Keratinocyte (primary cell): ENCODE results near the gene THSD7B. TPM values are rescaled to one million over a fixed set of nuclear protein-coding genes. Genes with fewer than 3 reads are reported as not detected.

ENCODE experiments used
- DNase-seq: peaks from one replicate; pipeline ENCODE4 v3.0.0-alpha.2; 2011; ENCODE audit warnings: low read depth, missing footprints, low spot score
- FAIRE-seq: peaks from 2 replicates; lab custom pipeline; 2011; peaks lifted over from hg19 to GRCh38; lab: Jason Lieb, UNC
- H2AFZ ChIP-seq: 2 replicates; pipeline ENCODE4 v1.6.0; 2012; ENCODE audit warnings: low read length, control low read depth, inconsistent platforms; ENCODE audit not compliant: control insufficient read depth
- H3K27ac ChIP-seq: 2 replicates; pipeline ENCODE4 v1.5.1; 2011; ENCODE audit warnings: low read length; ENCODE audit not compliant: control insufficient read depth, insufficient read depth
- H3K27me3 ChIP-seq: 3 replicates; pipeline ENCODE4 v1.6.0; 2011; ENCODE audit warnings: low read length; ENCODE audit not compliant: control insufficient read depth, insufficient read depth; ENCODE audit errors: extremely low read depth
- H3K36me3 ChIP-seq, 2 experiments: 2 replicates in 1 of 2; 3 replicates in 1 of 2; pipeline ENCODE4 v1.5.1; 2011; ENCODE audit warnings: low read length in 2 of 2, mild to moderate bottlenecking in 1 of 2; ENCODE audit not compliant: control insufficient read depth in 2 of 2, insufficient read depth in 2 of 2; ENCODE audit errors: extremely low read depth in 1 of 2
- H3K4me1 ChIP-seq: 3 replicates; pipeline ENCODE4 v1.5.1; 2011; ENCODE audit warnings: low read length; ENCODE audit not compliant: control insufficient read depth, insufficient read depth; ENCODE audit errors: extremely low read depth
- H3K4me2 ChIP-seq: 3 replicates; pipeline ENCODE4 v1.6.0; 2011; ENCODE audit warnings: low read depth, low read length; ENCODE audit not compliant: control insufficient read depth, insufficient read depth; ENCODE audit errors: extremely low read depth
- H3K4me3 ChIP-seq, 3 experiments: fragments of 200-600 bp in 1 of 3; sonication (generic) in 1 of 3; 2 replicates in 2 of 3; 3 replicates in 1 of 3; pipeline ENCODE4 v1.5.1; 2011 to 2016; ENCODE audit warnings: low read length in 3 of 3, mild to moderate bottlenecking in 3 of 3, control low read depth in 2 of 3, inconsistent platforms in 1 of 3, low read depth in 1 of 3, mixed read lengths in 1 of 3, mixed run types in 1 of 3, moderate library complexity in 1 of 3; ENCODE audit not compliant: control insufficient read depth in 2 of 3, insufficient read depth in 2 of 3; ENCODE audit errors: extremely low read depth in 1 of 3
- H3K79me2 ChIP-seq: 2 replicates; pipeline ENCODE4 v1.6.0; 2012; ENCODE audit warnings: low read length; ENCODE audit not compliant: control insufficient read depth, insufficient read depth
- H3K9ac ChIP-seq: 3 replicates; pipeline ENCODE4 v1.6.0; 2011; ENCODE audit warnings: low read length; ENCODE audit not compliant: control insufficient read depth, insufficient read depth; ENCODE audit errors: extremely low read depth
- H3K9me1 ChIP-seq: 3 replicates; pipeline ENCODE4 v1.6.0; 2011; ENCODE audit warnings: low read length; ENCODE audit not compliant: control insufficient read depth, insufficient read depth; ENCODE audit errors: extremely low read depth
- H3K9me3 ChIP-seq: 2 replicates; pipeline ENCODE4 v1.5.1; 2012; ENCODE audit warnings: low read depth, low read length; ENCODE audit not compliant: control insufficient read depth
- H4K20me1 ChIP-seq: 3 replicates; pipeline ENCODE4 v1.6.0; 2011; ENCODE audit warnings: low read length; ENCODE audit not compliant: control insufficient read depth, insufficient read depth; ENCODE audit errors: extremely low read depth
- EZH2 ChIP-seq: IDR thresholded peaks from one replicate; pipeline ENCODE4 v1.6.1; 2012; ENCODE audit warnings: inconsistent platforms, mild to moderate bottlenecking, low read length, moderate library complexity
- dilution Hi-C: fragments of 300-500 bp; cut with MboI; formaldehyde crosslinking; loops from one replicate; pipeline ENCODE4 v1.7.0; 2020; ENCODE audit warnings: low sequenced_read_pairs; ENCODE audit not compliant: extremely low pct_ligation_motif_present
- polyA plus RNA-seq, 5 experiments: library from polyadenylated mRNA; depleted of rRNA in 3 of 5; stranded (reverse) in 3 of 5; stranded (forward) in 1 of 5; unstranded in 1 of 5; fragments of >200 nt; gene quantifications; 1 replicate in 1 of 5; 2 replicates in 3 of 5; 3 replicates in 1 of 5; pipeline versions ENCODE4 v1.2.1 to v1.2.3, GENCODE V29; 2011 to 2012; ENCODE audit warnings: missing spikeins in 2 of 5, low read depth in 1 of 5, low replicate concordance in 1 of 5
- TF ChIP-seq, protein P1 (sequence below), 3 experiments: IDR thresholded peaks in 1 of 3; conservative IDR thresholded peaks in 1 of 3; optimal IDR thresholded peaks in 1 of 3; 2 replicates in 2 of 3; 3 replicates in 1 of 3; pipeline versions ENCODE3 to v1.5.1; 2011; ENCODE audit warnings: low read length in 3 of 3, mild to moderate bottlenecking in 3 of 3, moderate library complexity in 2 of 3, control low read depth in 1 of 3, inconsistent platforms in 1 of 3; ENCODE audit not compliant: insufficient read depth in 2 of 3; ENCODE audit errors: extremely low read depth in 1 of 3

Gene THSD7B
- polyA plus RNA-seq, 1 donor (not counting 4 experiments of a cell fraction or from before 2014, with no cell fraction given), result 0.04 TPM

DNA sequence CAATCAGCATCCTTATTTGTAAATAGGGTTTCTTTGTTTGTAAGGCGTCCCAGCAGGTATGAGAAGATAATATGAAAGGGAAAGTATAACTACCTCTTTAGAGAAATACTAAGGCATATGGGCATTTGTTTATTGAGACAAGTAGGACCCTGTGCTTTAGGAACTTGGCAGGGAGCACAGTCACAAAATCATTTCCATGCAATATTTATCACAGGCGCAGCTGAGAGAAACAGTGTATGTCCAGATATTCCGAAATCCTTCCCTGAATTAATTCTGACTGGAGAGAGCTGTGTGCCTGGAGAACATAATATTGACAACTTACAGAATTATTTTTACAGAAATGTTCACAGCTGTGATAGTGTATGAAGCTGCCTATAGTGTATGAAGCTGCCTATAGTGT lies 416.7 kb downstream of the THSD7B start:
- TF ChIP-seq, protein P1, sequence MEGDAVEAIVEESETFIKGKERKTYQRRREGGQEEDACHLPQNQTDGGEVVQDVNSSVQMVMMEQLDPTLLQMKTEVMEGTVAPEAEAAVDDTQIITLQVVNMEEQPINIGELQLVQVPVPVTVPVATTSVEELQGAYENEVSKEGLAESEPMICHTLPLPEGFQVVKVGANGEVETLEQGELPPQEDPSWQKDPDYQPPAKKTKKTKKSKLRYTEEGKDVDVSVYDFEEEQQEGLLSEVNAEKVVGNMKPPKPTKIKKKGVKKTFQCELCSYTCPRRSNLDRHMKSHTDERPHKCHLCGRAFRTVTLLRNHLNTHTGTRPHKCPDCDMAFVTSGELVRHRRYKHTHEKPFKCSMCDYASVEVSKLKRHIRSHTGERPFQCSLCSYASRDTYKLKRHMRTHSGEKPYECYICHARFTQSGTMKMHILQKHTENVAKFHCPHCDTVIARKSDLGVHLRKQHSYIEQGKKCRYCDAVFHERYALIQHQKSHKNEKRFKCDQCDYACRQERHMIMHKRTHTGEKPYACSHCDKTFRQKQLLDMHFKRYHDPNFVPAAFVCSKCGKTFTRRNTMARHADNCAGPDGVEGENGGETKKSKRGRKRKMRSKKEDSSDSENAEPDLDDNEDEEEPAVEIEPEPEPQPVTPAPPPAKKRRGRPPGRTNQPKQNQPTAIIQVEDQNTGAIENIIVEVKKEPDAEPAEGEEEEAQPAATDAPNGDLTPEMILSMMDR (optimal IDR thresholded peaks at IDR 0.05 in 1 of 3, IDR thresholded peaks at IDR 0.05 in 1 of 3, conservative IDR thresholded peaks at IDR 0.05 in 1 of 3; ENCODE audit: extremely low read depth in 1 of 3, insufficient read depth in 2 of 3, low read length in 3 of 3), result no peak
- no peak for TF ChIP-seq EZH2
- no peaks in the 10 kb centered on the region for H3K9me1 ChIP-seq
- dilution Hi-C loops, result no loop called here

DNA sequence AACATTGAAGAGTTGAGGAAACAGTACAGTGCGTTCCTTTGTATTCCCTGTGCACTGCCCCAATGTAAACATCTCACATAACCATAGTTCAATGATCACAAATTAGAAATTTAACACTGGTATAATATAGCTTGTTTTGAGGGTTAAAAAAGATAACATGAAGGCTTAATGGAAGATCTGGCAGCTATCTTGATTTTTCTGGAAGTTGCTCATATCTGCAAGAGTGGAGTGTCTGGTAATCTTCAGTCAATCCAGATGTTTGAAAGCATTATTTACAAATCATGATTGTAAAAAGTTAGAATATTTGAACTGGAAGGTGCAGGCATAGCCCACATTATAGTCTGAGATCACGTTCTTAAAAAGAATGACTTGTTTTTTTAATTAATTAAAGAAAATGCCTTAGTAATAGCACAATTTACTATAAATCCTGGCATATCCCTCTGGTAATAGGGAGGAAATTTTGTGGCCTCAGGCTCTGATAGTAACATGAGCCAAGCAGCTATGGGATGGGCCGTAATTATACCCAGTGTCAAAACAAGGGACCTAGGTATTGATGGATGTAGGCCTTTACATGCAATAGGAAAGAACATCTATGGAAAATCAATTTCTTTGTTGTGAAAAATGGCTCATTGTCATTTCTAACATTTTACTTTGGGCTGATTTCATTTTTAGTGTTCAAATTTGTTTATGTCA lies 418.0 kb downstream of the THSD7B start:
- Histone ChIP-seq H3K79me2 (no peaks in the 10 kb centered on the region), H3K9me3 (no peaks in the 10 kb centered on the region), H3K4me1 (peaks cover 21% of the 10 kb centered on the region), H3K27ac (no peak overlapping the region), H3K36me3 (no peaks in the 10 kb centered on the region), H3K27me3 (no peaks in the 10 kb centered on the region), H2AFZ (no peak overlapping the region), H3K9me1 (no peaks in the 10 kb centered on the region), H3K4me2 (no peak overlapping the region), H3K4me3 (no peak overlapping the region), H4K20me1 (no peaks in the 10 kb centered on the region), H3K9ac (no peak overlapping the region)
- dilution Hi-C loops, result no loop called here
- DNase-seq (no peak), FAIRE-seq (peak; percentile 34)
- TF ChIP-seq EZH2, result no peak
- TF ChIP-seq, protein P1 (optimal IDR thresholded peaks at IDR 0.05 in 1 of 3, IDR thresholded peaks at IDR 0.05 in 1 of 3, conservative IDR thresholded peaks at IDR 0.05 in 1 of 3; ENCODE audit: extremely low read depth in 1 of 3, insufficient read depth in 2 of 3, low read length in 3 of 3), result no peak

More for the DNA sequence above, 416.7 kb downstream of the THSD7B start:
- no peak overlapping the region for H3K4me3 ChIP-seq
- no peak for DNase-seq
- FAIRE-seq, result no peak
- no peaks in the 10 kb centered on the region for H3K9me3 ChIP-seq
- H3K9ac ChIP-seq, result no peak overlapping the region
- no peak overlapping the region for H3K27ac ChIP-seq
- no peaks in the 10 kb centered on the region for H3K27me3 ChIP-seq
- no peak overlapping the region for H3K4me2 ChIP-seq
- no peaks in the 10 kb centered on the region for H4K20me1 ChIP-seq
- no peaks in the 10 kb centered on the region for H3K36me3 ChIP-seq
- no peak overlapping the region for H2AFZ ChIP-seq
- H3K79me2 ChIP-seq, result no peaks in the 10 kb centered on the region
- H3K4me1 ChIP-seq, result peaks cover 24% of the 10 kb centered on the region
